NOMO-1 treated with dmso at 0.1 percent for 144 hours (cell line): ENCODE data around the gene RBP5.

Source experiments
- DNase-seq: peaks from one replicate; lab custom pipeline; 2025; ENCODE audit not compliant: unreplicated experiment; lab: John Stamatoyannopoulos, UW

RBP5 gene

GRCh38 chr12:7146228-7146627, 17.5 kb upstream of the RBP5 start:
- no peak for DNase-seq

GRCh38 chr12:7145671-7146070, 17.0 kb upstream of the RBP5 start:
- DNase-seq: no peak

- no peak for DNase-seq
These were observed 15.9 kb upstream of the RBP5 start for GRCh38 chr12:7144414-7145120.

- no peak for DNase-seq
These were observed 14.9 kb upstream of the RBP5 start for GRCh38 chr12:7143564-7143963.

GRCh38 chr12:7142809-7143465, 14.2 kb upstream of the RBP5 start:
- DNase-seq: no peak

- DNase-seq: peak; percentile 18
These were observed 13.5 kb upstream of the RBP5 start for GRCh38 chr12:7142056-7142644.

- DNase-seq: no peak
These were observed 12.8 kb upstream of the RBP5 start for GRCh38 chr12:7141351-7142005.

- no peak for DNase-seq
These were observed 10.5 kb upstream of the RBP5 start for GRCh38 chr12:7139200-7139599.

- DNase-seq: no peak
These were observed 9.2 kb upstream of the RBP5 start for GRCh38 chr12:7137908-7138307.

GRCh38 chr12:7136676-7137075, 8.0 kb upstream of the RBP5 start:
- no peak for DNase-seq

GRCh38 chr12:7136071-7136470, 7.4 kb upstream of the RBP5 start:
- DNase-seq: no peak

GRCh38 chr12:7134396-7135166, 5.9 kb upstream of the RBP5 start:
- DNase-seq: no peak

- no peak for DNase-seq
These were observed 2.8 kb upstream of the RBP5 start for GRCh38 chr12:7131502-7131866.

GRCh38 chr12:7130701-7131501, 2.2 kb upstream of the RBP5 start:
- no peak for DNase-seq

GRCh38 chr12:7129872-7130691, 1.4 kb upstream of the RBP5 start, which contains the start of gene CLSTN3:
TSS of gene CLSTN3 (plus strand) at chr12:7130371. CDS start at chr12:7130649, 278 bp downstream.
- peak; percentile 34 for DNase-seq

GRCh38 chr12:7129287-7129871, 690 bp upstream of the RBP5 start:
- no peak for DNase-seq

GRCh38 chr12:7127916-7128626, 618 bp downstream of the RBP5 start:
- DNase-seq: no peak

- no peak for DNase-seq
These were observed 3.0 kb downstream of the RBP5 start for GRCh38 chr12:7125632-7126227.
